Sciatic nerve (tissue), 2 donors: ENCODE results near the gene SNX25. TPM values are rescaled to one million over a fixed set of nuclear protein-coding genes. Genes with fewer than 3 reads are reported as not detected.
"Not testable (repeated sequence)": the region's sequence is repeated elsewhere in the genome, so short reads cannot be mapped to it uniquely, and the experiment has no call there.

Experiments
- ATAC-seq: fragments of 200-7000 bp; cut with Tn5 transposase; one replicate; pipeline ENCODE4 v1.9.1; 2020; ENCODE audit warnings: mild to moderate bottlenecking, moderate library complexity
- DNase-seq: peaks from one replicate; pipeline ENCODE4 v3.0.0-alpha.2; 2020; ENCODE audit warnings: low spot score
- intact Hi-C: fragments of 100-400 bp; cut with DNase I; formaldehyde crosslinking; loops from one replicate; pipeline ENCODE4 v1.14.2; 2022
- total RNA-seq: library from RNA; stranded (reverse); fragmentation: NEBNext Ultra II Directional; extraction: Animal tissue kit (Norgen Biotek cat#: 25700); gene quantifications from one replicate; pipeline ENCODE4 v1.2.1, GENCODE V29; 2021
- donor health status: DM: no; HTN: no; CAD: no.
- donor health status: DM: no; HTN: no; CAD: no.

Gene SNX25
- total RNA-seq, 1 donor from 2014 or later, result 33.6 TPM

DNA sequence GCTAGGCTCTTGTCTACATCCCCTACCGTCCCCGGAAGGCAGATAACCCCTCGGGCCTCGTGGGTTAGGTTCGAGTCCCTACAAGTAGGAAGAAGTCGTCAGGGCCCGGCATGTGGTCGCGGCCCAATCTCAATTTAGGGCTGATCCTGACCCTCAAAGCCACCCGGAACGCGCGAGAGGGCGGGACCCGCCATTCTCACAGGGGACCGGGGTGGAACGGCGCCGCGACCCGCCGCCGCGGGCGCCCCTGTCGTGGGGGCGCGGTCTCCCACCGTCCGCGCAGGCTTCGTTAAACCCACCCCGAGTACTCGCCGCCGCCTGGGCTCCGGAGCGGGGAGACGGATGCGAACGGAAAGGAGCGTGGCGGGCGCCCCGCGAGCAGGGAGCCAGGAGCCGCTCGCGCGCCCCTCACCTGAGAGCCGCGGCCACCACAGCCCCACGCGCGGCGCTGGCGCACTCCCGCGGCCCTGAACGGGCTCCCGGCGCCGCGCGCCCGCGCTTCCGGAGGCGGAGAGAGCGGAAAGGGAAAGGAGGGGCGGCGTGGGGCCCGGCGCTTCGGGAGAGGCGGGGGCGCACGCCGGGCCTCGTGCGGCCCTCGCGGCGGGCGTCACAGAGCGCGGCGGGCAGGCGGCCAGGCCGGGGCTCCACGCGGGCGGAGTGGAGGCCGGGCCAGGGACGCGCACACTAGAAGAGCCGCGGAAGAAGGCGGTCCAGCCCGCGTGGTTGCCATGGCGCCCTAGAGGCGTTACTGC, 5.7 kb upstream of the SNX25 start, which contains the start of gene CFAP97:
CFAP97 (minus strand) TSS at position 515 of the 752 bp plus-strand sequence. CDS start 12,804 bp downstream, outside the sequence.
- peak; percentile 94 for DNase-seq
- ATAC-seq, result peak; percentile 95
- intact Hi-C loops, result no loop called here

DNA sequence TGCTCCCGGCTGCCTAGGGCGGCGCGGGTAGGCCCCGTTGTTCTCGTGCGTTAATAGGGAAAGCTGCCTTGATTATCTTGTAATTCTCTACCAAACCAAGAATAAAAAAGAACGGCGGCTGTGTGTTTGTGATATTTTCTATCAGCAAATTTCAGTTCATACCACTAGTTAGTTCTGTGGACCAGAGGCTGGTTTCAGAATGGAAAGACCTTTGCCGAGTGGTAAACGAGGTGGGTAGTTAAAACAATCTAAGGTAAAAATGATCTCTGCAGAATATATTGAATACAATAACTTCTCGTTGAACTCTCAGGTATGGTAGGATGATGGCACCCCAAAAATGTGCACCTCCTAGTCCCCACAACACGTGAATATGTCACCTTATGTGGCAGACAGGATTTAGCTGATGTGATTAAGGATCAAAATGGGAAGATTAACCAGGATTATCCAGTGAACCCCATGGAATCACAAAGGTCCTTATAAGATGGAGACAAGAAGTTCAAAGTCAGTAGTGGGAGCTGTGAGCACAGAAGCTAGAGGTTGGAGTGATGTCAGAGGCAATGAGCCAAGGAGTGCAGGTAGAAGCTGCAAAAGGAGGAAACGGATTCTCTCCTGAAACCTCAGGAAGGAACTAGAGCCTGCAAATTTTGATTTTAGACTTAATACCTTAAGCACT, 5.0 kb upstream of the SNX25 start:
- intact Hi-C loops, result no loop called here
- DNase-seq, result no peak
- ATAC-seq, result no peak

DNA sequence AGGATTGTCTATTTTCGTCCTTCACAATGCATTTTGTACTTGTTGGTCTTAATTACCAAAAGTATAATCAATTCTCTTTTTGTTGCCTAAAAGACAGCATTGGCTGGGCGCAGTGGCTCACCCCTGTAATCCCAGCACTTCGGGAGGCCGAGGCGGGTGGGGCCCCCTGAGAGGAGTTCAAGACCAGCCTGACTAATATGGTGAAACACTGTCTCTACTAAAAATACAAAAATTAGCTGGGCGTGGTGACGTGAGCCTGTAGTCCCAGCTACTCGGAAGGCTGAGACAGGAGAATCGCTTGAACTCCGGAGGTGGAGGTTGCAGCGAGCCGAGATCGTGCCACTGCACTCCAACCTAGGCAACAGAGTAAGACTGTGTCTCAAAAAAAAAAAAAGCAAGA, 4.3 kb upstream of the SNX25 start:
- intact Hi-C loops, DNase-seq, ATAC-seq: not testable (repeated sequence)

DNA sequence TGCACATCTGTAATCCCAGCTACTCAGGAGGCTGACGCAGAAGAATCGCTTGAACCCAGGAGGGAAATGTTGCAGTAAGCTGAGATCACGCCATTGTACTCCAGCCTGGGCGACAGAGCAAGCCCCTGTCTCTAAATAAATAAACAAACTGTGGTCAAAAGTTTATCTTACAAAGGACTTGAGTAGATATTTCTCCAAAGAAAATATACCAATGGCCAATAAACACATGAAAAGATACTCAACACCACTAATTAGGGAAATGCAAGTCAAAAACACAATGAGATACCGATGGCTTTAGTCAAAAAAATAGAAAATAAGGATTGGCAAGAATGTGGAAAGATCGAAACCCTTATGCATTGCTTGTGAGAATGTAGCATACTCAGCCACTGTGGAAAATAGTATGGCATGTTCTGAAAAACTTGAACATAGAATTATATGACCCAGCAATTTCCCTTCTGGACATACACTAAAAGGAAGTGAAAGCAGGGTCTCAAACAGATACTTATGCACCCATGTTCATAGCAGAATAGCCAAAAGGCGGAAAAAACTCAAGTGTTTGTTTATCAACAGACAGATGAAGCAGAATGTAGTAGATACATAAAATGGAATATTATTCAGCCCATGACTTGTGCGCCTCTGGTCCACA, 3.6 kb upstream of the SNX25 start:
- intact Hi-C loops, result no loop called here

DNA sequence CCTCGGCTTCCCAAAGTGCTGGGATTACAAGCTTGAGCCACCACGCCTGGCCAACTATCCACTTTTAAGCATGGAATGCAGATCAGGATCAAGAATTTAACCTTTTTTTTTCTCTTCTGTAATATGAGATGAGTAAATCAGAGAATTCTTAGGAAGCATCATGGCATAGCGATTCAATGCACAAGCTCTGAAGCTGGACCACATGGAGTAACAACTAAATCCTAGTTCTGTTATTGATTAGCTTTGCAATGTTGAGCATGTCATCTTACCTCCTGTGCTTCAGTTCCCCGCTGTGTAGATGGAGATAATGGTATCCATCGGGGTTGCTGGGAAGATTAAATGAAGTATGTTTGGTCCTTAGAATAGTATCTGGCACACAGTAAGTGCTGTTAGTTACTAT, 1.9 kb upstream of the SNX25 start:
- intact Hi-C loops, result no loop called here
- no peak for DNase-seq

More for the DNA sequence above, 3.6 kb upstream of the SNX25 start:
- DNase-seq (no peak), ATAC-seq (no peak)

DNA sequence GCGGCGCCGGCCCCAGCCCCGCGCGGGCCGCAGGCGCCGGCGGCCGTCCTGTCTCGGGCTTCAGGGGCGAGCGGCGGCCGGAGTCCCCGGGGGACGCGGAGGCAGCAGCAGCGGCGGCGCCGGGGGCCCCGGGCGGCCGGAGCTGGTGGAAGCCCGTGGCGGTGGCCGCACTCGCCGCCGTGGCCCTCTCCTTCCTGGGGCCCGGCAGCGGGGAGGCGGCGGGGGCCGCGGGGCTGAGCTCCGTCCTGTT, 379 bp downstream of the SNX25 start:
- intact Hi-C loops, ATAC-seq: not testable (repeated sequence)
- DNase-seq, result peak; percentile 63

More for the DNA sequence above, 1.9 kb upstream of the SNX25 start:
- no peak for ATAC-seq

DNA sequence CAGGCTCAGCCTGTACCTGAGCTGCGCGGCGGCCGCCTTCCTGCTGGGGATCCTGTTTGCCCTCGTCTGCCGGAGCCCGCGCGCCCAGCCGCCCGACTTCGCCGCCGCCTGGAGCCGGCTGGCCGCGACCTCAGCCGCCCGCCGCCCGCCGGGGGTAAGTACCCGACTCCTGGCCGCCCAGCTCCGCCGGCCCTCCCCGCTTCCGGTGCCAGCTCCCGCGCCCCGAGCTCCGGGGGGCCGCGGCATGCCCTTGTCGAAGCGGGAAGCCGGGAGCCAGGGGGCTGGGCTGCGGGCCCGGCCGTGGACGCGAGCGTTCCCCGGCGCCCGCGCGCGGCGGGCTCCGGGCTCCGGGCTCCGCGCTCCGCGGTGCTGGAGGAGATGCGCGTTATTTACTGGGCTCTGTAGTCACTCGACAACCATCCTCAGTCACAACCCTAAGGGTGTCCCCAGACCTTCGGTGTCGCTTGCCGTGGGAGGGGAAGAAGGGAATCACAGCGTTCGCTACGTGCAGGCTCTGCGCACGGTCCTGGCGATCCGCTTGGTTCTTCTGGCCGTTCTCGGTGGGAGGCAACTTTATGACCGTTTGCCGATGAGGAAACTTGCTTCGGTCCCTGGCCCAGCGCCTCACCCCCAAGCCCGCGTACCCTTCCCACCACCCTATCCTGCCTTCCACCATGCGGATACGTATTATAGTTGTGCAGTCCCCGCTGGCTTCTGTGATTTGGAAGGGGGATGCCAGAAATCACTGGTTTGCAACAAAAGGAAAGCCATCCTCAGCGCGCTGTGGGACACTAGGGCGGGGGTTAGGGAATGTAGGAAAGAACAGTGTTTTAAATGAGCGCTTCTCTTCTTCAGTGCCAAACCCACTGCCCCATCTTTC, 944 bp downstream of the SNX25 start:
- ATAC-seq, result peak; percentile 59
- intact Hi-C loops, result no loop called here
- peak; percentile 65 for DNase-seq

DNA sequence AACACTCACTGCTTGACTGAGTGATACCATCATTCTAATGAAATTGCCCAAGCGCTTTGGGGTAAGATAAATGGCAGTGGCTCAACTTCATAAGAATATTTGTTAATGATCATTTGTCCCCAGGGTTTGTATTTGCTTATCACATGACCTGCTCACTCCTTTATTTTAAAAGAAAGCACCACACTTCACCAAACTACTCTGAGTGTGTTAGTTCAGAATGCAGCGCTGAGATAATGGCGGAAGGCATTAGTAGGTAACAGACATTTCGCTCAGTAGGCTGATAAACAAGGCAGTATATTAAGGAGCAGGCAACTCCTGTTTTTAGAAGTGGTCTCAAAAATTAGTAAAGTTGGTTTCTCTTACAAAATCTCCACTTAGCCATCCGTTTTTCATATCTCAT, 1.6 kb downstream of the SNX25 start:
- DNase-seq (no peak), ATAC-seq (no peak)
- intact Hi-C loops, result no loop called here

DNA sequence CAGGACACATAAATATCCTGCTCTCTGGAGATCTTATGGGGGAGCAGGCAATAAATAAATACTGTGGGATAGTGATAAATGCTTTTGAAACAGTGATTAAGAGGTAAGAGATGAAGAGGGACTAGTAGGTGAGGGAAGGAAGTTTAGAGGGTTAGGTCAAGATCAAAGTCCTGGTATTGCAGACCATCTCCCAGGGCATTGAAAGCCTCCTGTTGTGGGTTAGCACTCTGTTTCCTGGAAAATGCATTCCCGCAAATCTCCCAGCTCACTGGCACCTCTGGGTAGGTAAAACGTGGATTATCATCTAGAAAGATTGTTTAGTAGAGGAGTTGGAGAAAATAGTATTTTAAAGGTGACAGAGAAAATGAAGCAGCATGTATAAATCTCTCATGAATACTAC, 2.2 kb downstream of the SNX25 start:
- intact Hi-C loops, result no loop called here
- ATAC-seq (no peak), DNase-seq (no peak)

DNA sequence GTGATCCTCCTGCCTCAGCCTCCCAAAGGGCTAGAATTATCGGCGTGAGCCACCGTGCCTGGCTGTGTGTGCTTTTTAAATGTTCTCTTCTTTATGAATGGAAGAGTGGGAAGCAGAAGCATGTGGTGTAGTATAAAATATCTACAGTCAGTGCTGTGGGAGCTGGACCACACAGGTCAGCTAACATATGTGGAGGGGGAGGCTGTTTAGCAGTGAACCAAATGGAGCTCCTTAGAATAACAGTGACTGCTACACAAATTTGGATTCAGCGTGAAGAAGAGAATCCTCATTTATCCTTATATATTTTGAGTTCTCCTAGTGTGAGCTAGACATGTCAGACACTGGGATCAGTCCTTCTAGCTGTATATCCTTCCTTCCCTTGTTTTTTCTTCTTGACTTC, 3.2 kb downstream of the SNX25 start:
- intact Hi-C loops, result no loop called here
- ATAC-seq (no peak), DNase-seq (no peak)

DNA sequence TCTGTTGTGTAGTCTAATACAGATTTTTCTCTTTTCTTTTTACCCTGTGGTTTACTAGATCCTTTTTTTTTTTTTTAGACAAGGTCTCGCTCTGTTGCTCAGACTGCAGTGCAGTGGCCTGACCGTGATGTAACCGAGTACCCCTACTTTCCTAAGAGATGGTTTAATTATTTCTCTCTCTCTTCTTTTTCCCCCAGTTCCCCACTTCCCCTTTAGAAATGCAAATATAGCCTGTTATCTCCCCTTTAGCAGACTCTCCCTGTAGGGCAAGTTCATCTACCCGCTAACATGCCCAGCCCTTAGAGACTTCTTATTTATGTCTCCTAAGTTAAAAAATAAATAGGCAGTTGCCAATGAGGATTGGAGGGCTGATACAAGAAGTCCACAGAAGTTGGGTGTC, 4.5 kb downstream of the SNX25 start:
- ATAC-seq, result no peak
- intact Hi-C loops, result no loop called here
- DNase-seq, result no peak

DNA sequence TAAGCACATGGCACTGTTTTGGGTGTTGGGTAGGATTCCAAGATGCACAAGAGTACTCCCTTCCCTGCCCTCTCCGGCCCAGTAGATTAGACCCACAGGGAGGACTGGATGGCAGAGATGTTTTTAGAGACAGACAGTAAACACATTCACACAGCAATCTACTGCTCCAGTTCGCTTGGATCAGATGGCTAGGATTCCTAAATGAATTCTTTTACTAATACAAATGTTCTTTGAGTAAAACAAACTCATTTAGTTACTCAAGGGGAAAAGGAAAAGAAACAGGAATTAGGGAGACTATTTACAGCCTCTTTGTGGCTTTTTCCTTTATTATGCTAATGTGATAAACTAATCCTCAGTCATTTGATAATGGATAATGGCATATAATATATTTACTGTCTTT, 5.9 kb downstream of the SNX25 start:
- intact Hi-C loops, result no loop called here
- no peak for ATAC-seq
- no peak for DNase-seq

DNA sequence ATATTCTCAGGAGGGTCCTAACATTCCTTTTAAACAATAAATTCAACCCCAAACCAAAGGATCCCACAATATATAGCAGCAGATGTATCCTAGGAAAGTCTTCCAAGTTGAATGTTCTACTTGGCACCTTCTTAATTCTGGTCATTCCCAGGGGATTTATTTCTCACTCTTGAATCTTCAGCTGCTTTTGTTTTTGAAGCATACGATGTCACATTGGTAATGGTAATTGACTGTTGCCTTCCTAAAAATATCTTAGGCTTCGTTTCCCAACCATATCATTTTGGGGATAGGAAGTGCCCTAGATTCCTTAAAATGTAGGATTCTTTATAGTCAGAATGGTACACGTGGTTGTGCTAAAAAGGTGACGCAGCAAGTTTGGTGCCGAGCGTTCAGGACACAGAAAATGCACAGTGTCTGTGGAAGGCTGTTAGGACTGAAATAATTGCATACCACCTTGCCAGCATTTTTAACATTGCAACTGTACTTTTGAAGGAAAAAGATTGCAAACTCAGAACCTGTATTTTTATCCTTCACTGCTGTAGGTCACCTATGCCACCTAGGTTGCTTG, 8.1 kb downstream of the SNX25 start:
- intact Hi-C loops, result no loop called here
- no peak for DNase-seq
- no peak for ATAC-seq

DNA sequence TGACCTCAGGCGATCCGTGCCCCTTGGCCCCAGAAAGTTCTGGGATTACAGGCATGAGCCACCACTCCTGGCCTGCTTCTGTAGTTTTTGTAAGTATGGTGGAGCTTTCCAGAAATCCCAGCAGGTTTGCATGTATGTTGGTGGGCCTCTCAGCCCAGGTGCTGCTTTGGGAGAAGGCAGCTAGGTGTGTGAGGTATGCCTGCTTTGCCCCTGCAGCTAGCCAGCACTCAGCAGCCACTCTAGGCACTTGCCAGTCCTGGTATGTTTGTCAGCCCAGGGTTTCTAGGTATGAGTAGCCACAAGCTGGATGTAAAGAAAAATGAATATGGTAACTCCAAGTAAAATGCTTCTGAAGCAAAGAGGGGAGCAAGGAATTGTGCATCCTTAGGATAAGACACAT, 8.9 kb downstream of the SNX25 start:
- intact Hi-C loops, result no loop called here
- ATAC-seq (no peak), DNase-seq (no peak)

DNA sequence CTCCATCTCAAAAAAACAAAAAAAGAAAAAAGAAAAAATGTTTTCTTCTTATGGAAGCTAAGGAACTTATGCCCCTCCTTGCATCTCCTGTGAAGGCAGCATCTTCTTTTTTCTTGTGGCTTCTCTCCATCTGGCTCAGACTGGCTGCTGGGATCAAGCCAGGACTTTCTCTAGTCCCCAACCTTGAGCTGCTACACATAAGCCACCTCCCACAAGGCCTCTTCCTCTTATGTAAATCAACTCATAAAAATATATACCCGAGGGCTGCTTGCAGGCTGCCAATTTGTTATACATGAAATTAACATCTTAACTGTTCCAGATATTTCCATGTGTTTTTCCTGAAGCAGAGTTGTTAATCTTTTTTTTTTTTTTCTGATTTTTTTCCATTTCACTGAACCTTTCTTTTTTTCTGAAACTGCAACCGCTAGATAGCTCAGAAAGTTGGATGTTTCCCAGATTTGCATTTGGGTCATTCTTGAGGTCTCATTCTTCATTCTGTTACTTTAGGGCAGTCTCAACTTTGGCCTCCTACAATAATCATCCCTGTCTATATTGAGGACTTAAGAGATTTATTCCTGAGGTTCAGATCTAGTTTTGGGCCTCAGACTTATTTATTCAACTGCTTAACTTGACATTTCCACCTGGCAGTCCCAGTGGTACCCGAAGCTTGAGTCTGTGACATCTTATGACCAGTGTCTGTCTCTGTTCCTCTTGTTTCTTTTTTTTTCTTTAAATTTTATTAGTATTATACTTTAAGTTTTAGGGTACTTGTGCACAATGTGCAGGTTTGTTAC, 10.3 kb downstream of the SNX25 start:
- intact Hi-C loops, result no loop called here
- DNase-seq, result peak; percentile 67
- peak; percentile 80 for ATAC-seq

DNA sequence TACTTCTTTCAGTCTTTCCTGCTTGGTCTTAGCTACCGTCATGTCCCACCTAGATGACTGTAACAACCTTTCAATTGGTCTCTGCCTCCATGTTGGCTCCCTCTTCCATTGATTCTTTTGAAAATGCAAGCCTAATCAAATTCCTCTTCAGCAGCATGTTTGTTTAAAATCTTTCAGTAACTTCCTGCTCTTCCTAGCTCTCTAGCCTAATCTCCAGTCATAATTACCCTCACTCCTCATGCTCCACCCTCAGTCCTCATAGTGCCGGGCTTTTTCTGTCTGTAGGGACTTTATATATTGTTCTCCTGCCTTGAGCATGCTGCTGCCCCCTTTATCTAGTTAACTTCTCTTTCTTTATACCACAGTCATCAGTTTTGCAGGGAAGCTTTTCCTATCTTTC, 12.1 kb downstream of the SNX25 start:
- DNase-seq (no peak), ATAC-seq (no peak)
- intact Hi-C loops, result no loop called here

DNA sequence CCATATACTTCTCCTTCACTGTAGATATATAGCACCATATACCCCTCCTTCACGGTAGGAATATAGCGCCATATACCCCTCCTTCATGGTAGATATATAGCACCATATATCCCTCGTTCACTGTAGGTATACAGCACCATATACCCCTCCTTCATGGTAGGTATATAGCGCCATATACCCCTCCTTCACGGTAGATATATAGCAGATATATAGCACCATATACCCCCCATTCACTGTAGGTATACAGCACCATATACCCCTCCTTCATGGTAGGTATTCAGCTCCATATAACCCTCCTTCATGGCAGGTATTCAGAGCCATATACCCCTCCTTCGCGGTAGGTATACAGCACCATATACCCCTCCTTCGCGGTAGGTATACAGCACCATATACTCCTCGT, 12.5 kb downstream of the SNX25 start:
- DNase-seq (no peak), ATAC-seq (no peak)
- intact Hi-C loops, result no loop called here

DNA sequence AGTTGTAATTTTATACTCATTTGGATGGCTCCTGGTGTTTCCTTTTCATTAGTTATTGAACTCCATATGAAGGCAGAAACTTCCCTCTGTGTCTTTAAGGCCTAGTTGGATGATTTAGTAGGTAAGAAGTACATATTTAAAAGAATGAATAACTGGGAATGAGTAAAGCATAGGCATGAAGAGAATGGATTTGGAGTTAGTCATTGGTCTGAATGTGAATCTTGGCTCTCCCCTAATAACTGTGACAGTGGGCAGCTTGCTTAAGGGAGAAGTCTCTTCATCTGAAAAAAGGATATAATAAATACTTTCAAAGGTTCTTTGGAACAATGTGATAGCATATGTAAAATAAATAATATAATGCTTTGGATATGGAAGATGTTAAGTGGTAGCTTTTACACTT, 13.2 kb downstream of the SNX25 start:
- DNase-seq (no peak), ATAC-seq (no peak)
- intact Hi-C loops, result no loop called here
